Immature natural killer cell (primary cell): ENCODE measurements around the gene DNAJC17. TPM values are rescaled to one million over a fixed set of nuclear protein-coding genes. Genes with fewer than 3 reads are reported as not detected.

ENCODE experiments used
- DNase-seq, 3 donors: peaks; one replicate each; pipeline ENCODE4 v3.0.0; 2022; ENCODE audit warnings: mixed read lengths in 1 of 3
- H3K27ac Mint-ChIP-seq, 6 donors: one replicate each; pipeline ENCODE4 v1.8.0; 2020; ENCODE audit warnings: mixed read lengths in 6 of 6, mild to moderate bottlenecking in 5 of 6, inconsistent platforms in 4 of 6, moderate library complexity in 3 of 6
- H3K27me3 Mint-ChIP-seq, 3 donors: one replicate each; pipeline ENCODE4 v1.8.0; 2020 to 2021; ENCODE audit warnings: low read depth in 3 of 3, mild to moderate bottlenecking in 3 of 3, mixed read lengths in 3 of 3, moderate library complexity in 3 of 3, inconsistent platforms in 1 of 3
- H3K36me3 Mint-ChIP-seq, 3 donors: one replicate each; pipeline ENCODE4 v1.8.0; 2020; ENCODE audit warnings: mixed read lengths in 3 of 3, inconsistent platforms in 2 of 3, mild to moderate bottlenecking in 2 of 3
- H3K4me1 Mint-ChIP-seq, 2 donors: one replicate each; pipeline ENCODE4 v1.8.0; 2020; ENCODE audit warnings: inconsistent platforms in 2 of 2, mild to moderate bottlenecking in 2 of 2, mixed read lengths in 2 of 2, moderate library complexity in 1 of 2
- H3K4me3 Mint-ChIP-seq, 5 donors: one replicate each; pipeline ENCODE4 v1.8.0; 2020; ENCODE audit warnings: mild to moderate bottlenecking in 5 of 5, mixed read lengths in 5 of 5, inconsistent platforms in 3 of 5, moderate library complexity in 3 of 5
- H3K9me3 Mint-ChIP-seq, 6 donors: one replicate each; pipeline ENCODE4 v1.8.0; 2020; ENCODE audit warnings: mild to moderate bottlenecking in 6 of 6, mixed read lengths in 6 of 6, inconsistent platforms in 4 of 6, moderate library complexity in 3 of 6
- polyA plus RNA-seq, 3 donors: library from polyadenylated mRNA; unstranded; fragments of 300-500 nt; fragmentation: Illumina TruSeq; gene quantifications; one replicate each; pipeline ENCODE4 v1.2.3, GENCODE V29; 2021

DNAJC17 gene
- polyA plus RNA-seq, 3 donors from 2014 or later, result 25.6 to 62.8 (median 34.7) TPM

- Mint-ChIP-seq H3K9me3 (no peaks in the 10 kb centered on the region), H3K27ac (peak overlapping the region in 1 of 6 donors; percentile 5), H3K4me1 (peaks cover 43 to 51% of the 10 kb centered on the region in 2 donors), H3K36me3 (peaks cover 26 to 34% (median 28%) of the 10 kb centered on the region in 3 donors), H3K4me3 (peak overlapping the region in 1 of 5 donors; percentile 17), H3K27me3 (peaks cover 0 to 3% (median 0%) of the 10 kb centered on the region in 3 donors)
- no peak for DNase-seq
Observed at GRCh38 chr15:40775007-40775406, 32.3 kb downstream of the DNAJC17 start.

GRCh38 chr15:40773902-40774301 is 33.4 kb downstream of the DNAJC17 start:
- Mint-ChIP-seq H3K36me3 (peaks cover 20 to 28% (median 22%) of the 10 kb centered on the region in 3 donors), H3K9me3 (no peaks in the 10 kb centered on the region), H3K4me1 (peaks cover 49 to 55% of the 10 kb centered on the region in 2 donors), H3K27me3 (peaks cover 0 to 3% (median 0%) of the 10 kb centered on the region in 3 donors), H3K4me3 (no peak overlapping the region), H3K27ac (no peak overlapping the region)
- DNase-seq, result no peak

GRCh38 chr15:40773496-40773895 is 33.8 kb downstream of the DNAJC17 start:
- H3K4me3 Mint-ChIP-seq, result no peak overlapping the region
- H3K36me3 Mint-ChIP-seq, result peaks cover 20 to 29% (median 22%) of the 10 kb centered on the region in 3 donors
- H3K27me3 Mint-ChIP-seq, result peaks cover 0 to 5% (median 0%) of the 10 kb centered on the region in 3 donors
- DNase-seq, result no peak
- no peak overlapping the region for H3K27ac Mint-ChIP-seq
- H3K4me1 Mint-ChIP-seq, result peaks cover 53 to 58% of the 10 kb centered on the region in 2 donors
- no peaks in the 10 kb centered on the region for H3K9me3 Mint-ChIP-seq

- no peak overlapping the region for H3K4me3 Mint-ChIP-seq
- peaks cover 20 to 29% (median 21%) of the 10 kb centered on the region in 3 donors for H3K36me3 Mint-ChIP-seq
- peaks cover 0 to 5% (median 2%) of the 10 kb centered on the region in 3 donors for H3K27me3 Mint-ChIP-seq
- H3K9me3 Mint-ChIP-seq, result peaks cover 0 to 2% (median 0%) of the 10 kb centered on the region in 6 donors
- peak overlapping the region in 1 of 6 donors; percentile 38 for H3K27ac Mint-ChIP-seq
- DNase-seq, result no peak
- H3K4me1 Mint-ChIP-seq, result peaks cover 47 to 53% of the 10 kb centered on the region in 2 donors
Observed at GRCh38 chr15:40772014-40772413, 35.3 kb downstream of the DNAJC17 start.

- Mint-ChIP-seq H3K27ac (peak overlapping the region in 1 of 6 donors; percentile 65), H3K36me3 (peaks cover 15 to 23% (median 15%) of the 10 kb centered on the region in 3 donors), H3K4me1 (peaks cover 41 to 48% of the 10 kb centered on the region in 2 donors), H3K4me3 (no peak overlapping the region), H3K9me3 (peaks cover 0 to 2% (median 0%) of the 10 kb centered on the region in 6 donors), H3K27me3 (peaks cover 0 to 2% (median 2%) of the 10 kb centered on the region in 3 donors)
- no peak for DNase-seq
Observed at GRCh38 chr15:40771242-40771641, 36.0 kb downstream of the DNAJC17 start.

GRCh38 chr15:40770147-40770721 is 37.0 kb downstream of the DNAJC17 start:
- peaks cover 0 to 2% (median 0%) of the 10 kb centered on the region in 6 donors for H3K9me3 Mint-ChIP-seq
- no peak for DNase-seq

GRCh38 chr15:40769274-40770146 is 37.8 kb downstream of the DNAJC17 start, which contains the start of gene C15orf62:
C15orf62 (plus strand) TSS chr15:40769980; CDS start chr15:40770496, 516 bp downstream.
- Mint-ChIP-seq H3K4me1 (peaks cover 47 to 48% of the 10 kb centered on the region in 2 donors), H3K9me3 (peaks cover 0 to 2% (median 0%) of the 10 kb centered on the region in 6 donors), H3K27ac (peak within 1 kb of the TSS; percentile 83 to 96 (median 86)), H3K27me3 (peaks cover 2 to 6% (median 2%) of the 10 kb centered on the region in 3 donors), H3K4me3 (peak within 1 kb of the TSS; percentile 56 to 77 (median 67)), H3K36me3 (peaks cover 6 to 14% (median 7%) of the 10 kb centered on the region in 3 donors)
- peak; percentile 28 to 50 (median 47) for DNase-seq

More at GRCh38 chr15:40770147-40770721, 37.0 kb downstream of the DNAJC17 start:
- Mint-ChIP-seq H3K4me3 (peak overlapping the region; percentile 33 to 77 (median 61)), H3K27ac (peak overlapping the region; percentile 83 to 96 (median 86)), H3K4me1 (peaks cover 45 to 48% of the 10 kb centered on the region in 2 donors), H3K27me3 (peaks cover 2 to 4% (median 2%) of the 10 kb centered on the region in 3 donors), H3K36me3 (peaks cover 12 to 21% (median 13%) of the 10 kb centered on the region in 3 donors)

- Mint-ChIP-seq H3K9me3 (peaks cover 0 to 2% (median 0%) of the 10 kb centered on the region in 6 donors), H3K4me3 (peak overlapping the region; percentile 56 to 77 (median 61))
Observed at GRCh38 chr15:40768521-40769273, 38.6 kb downstream of the DNAJC17 start.

GRCh38 chr15:40767838-40768500 is 39.3 kb downstream of the DNAJC17 start:
- Mint-ChIP-seq H3K4me1 (peaks cover 53 to 55% of the 10 kb centered on the region in 2 donors), H3K27me3 (peaks cover 2 to 8% (median 4%) of the 10 kb centered on the region in 3 donors), H3K36me3 (peaks cover 0 to 10% (median 0%) of the 10 kb centered on the region in 3 donors), H3K4me3 (peak overlapping the region in 1 of 5 donors; percentile 61), H3K9me3 (peaks cover 0 to 2% (median 0%) of the 10 kb centered on the region in 6 donors), H3K27ac (peak overlapping the region; percentile 80 to 96 (median 86))
- DNase-seq, result no peak

More at GRCh38 chr15:40768521-40769273, 38.6 kb downstream of the DNAJC17 start:
- Mint-ChIP-seq H3K36me3 (peaks cover 2 to 10% (median 3%) of the 10 kb centered on the region in 3 donors), H3K4me1 (peaks cover 47 to 48% of the 10 kb centered on the region in 2 donors), H3K27ac (peak overlapping the region; percentile 81 to 96 (median 86)), H3K27me3 (peaks cover 2 to 6% (median 4%) of the 10 kb centered on the region in 3 donors)
- peak in 2 of 3 donors; percentile 17 to 18 for DNase-seq

GRCh38 chr15:40766906-40767837 is 40.1 kb downstream of the DNAJC17 start:
- H3K4me3 Mint-ChIP-seq, result no peak overlapping the region
- no peak for DNase-seq
- H3K27ac Mint-ChIP-seq, result no peak overlapping the region
- H3K4me1 Mint-ChIP-seq, result peaks cover 54 to 61% of the 10 kb centered on the region in 2 donors
- peaks cover 0 to 2% (median 0%) of the 10 kb centered on the region in 6 donors for H3K9me3 Mint-ChIP-seq
- peaks cover 0 to 5% (median 0%) of the 10 kb centered on the region in 3 donors for H3K36me3 Mint-ChIP-seq
- H3K27me3 Mint-ChIP-seq, result peaks cover 2 to 8% (median 4%) of the 10 kb centered on the region in 3 donors

- H3K27ac Mint-ChIP-seq, result peak overlapping the region in 5 of 6 donors; percentile 78 to 96 (median 91)
- DNase-seq, result no peak
- H3K4me3 Mint-ChIP-seq, result peak overlapping the region in 1 of 5 donors; percentile 29
- peaks cover 0 to 2% (median 0%) of the 10 kb centered on the region in 6 donors for H3K9me3 Mint-ChIP-seq
- H3K4me1 Mint-ChIP-seq, result peaks cover 54 to 61% of the 10 kb centered on the region in 2 donors
- H3K27me3 Mint-ChIP-seq, result peaks cover 2 to 8% (median 4%) of the 10 kb centered on the region in 3 donors
- H3K36me3 Mint-ChIP-seq, result peaks cover 0 to 3% (median 0%) of the 10 kb centered on the region in 3 donors
Observed at GRCh38 chr15:40766194-40766815, 41.0 kb downstream of the DNAJC17 start.
